CD14-positive monocyte (primary cell): ENCODE data around the gene SYAP1. TPM values are rescaled to one million over a fixed set of nuclear protein-coding genes. Genes with fewer than 3 reads are reported as not detected.

Source experiments
- DNase-seq, 3 donors: peaks; one replicate each; pipeline ENCODE4 v3.0.0-alpha.2; 2011 to 2022
- H2AFZ ChIP-seq: 2 replicates; pipeline ENCODE4 v1.6.0; 2012; ENCODE audit warnings: mild to moderate bottlenecking, low read depth, low read length, inconsistent platforms; ENCODE audit not compliant: insufficient read depth, poor library complexity, severe bottlenecking
- H3K27ac ChIP-seq, 2 donors: 1 replicate in 1 of 2; 2 replicates in 1 of 2; pipeline ENCODE4 v1.5.1; 2012 to 2013; ENCODE audit warnings: low read length in 2 of 2, control low read depth in 1 of 2, inconsistent platforms in 1 of 2, low read depth in 1 of 2, mild to moderate bottlenecking in 1 of 2
- H3K27me3 ChIP-seq, 2 donors: one replicate each; pipeline versions ENCODE4 v1.6.0 to v1.6.1; 2011 to 2013; ENCODE audit warnings: low read length in 2 of 2; ENCODE audit not compliant: control insufficient read depth in 2 of 2, insufficient read depth in 2 of 2
- H3K36me3 ChIP-seq, 2 donors: replicated peaks in 1 of 2; 1 replicate in 1 of 2; 2 replicates in 1 of 2; pipeline versions ENCODE4 v1.5.1 to v1.6.1; 2012 to 2013; ENCODE audit warnings: low read length in 2 of 2, control low read depth in 1 of 2, inconsistent platforms in 1 of 2, mild to moderate bottlenecking in 1 of 2; ENCODE audit not compliant: insufficient read depth in 2 of 2, control insufficient read depth in 1 of 2
- H3K4me1 ChIP-seq, 2 donors: 1 replicate in 1 of 2; 2 replicates in 1 of 2; pipeline versions ENCODE4 v1.5.1 to v1.6.1; 2012 to 2013; ENCODE audit warnings: low read length in 2 of 2, control low read depth in 1 of 2, inconsistent platforms in 1 of 2, mild to moderate bottlenecking in 1 of 2, moderate library complexity in 1 of 2; ENCODE audit not compliant: insufficient read depth in 2 of 2, control insufficient read depth in 1 of 2
- H3K4me2 ChIP-seq: replicated peaks from 2 replicates; pipeline ENCODE3; 2012; ENCODE audit warnings: low read length, moderate library complexity, mild to moderate bottlenecking; ENCODE audit not compliant: poor library complexity, severe bottlenecking; ENCODE audit errors: extremely low read depth
- H3K4me3 ChIP-seq, 3 experiments: fragments of 200-600 bp in 1 of 3; sonication (generic) in 1 of 3; replicated peaks in 1 of 3; 1 replicate in 2 of 3; 2 replicates in 1 of 3; pipeline ENCODE4 v1.5.1; 2011 to 2013; ENCODE audit warnings: low read length in 3 of 3, mild to moderate bottlenecking in 3 of 3, control low read depth in 2 of 3, low read depth in 2 of 3, inconsistent platforms in 1 of 3, moderate library complexity in 1 of 3
- H3K79me2 ChIP-seq: 2 replicates; pipeline ENCODE4 v1.6.0; 2012; ENCODE audit warnings: mild to moderate bottlenecking, control low read depth, inconsistent platforms, low read length, moderate library complexity; ENCODE audit not compliant: insufficient read depth
- H3K9ac ChIP-seq: 2 replicates; pipeline ENCODE4 v1.6.0; 2017; ENCODE audit warnings: low read length, mild to moderate bottlenecking; ENCODE audit not compliant: insufficient read depth, poor library complexity, severe bottlenecking
- H3K9me3 ChIP-seq, 2 donors: replicated peaks in 1 of 2; 1 replicate in 1 of 2; 2 replicates in 1 of 2; pipeline versions ENCODE4 v1.5.1 to v1.6.1; 2012 to 2013; ENCODE audit warnings: low read length in 2 of 2, control low read depth in 1 of 2; ENCODE audit not compliant: control insufficient read depth in 1 of 2, insufficient read depth in 1 of 2
- H4K20me1 ChIP-seq: 2 replicates; pipeline ENCODE4 v1.6.0; 2012; ENCODE audit warnings: mild to moderate bottlenecking, low read length, control low read depth, moderate library complexity; ENCODE audit not compliant: insufficient read depth
- H3K27ac Mint-ChIP-seq, 7 donors: one replicate each; pipeline ENCODE4 v1.8.0; 2020; ENCODE audit warnings: mild to moderate bottlenecking in 7 of 7, mixed read lengths in 7 of 7, moderate library complexity in 6 of 7, inconsistent platforms in 2 of 7
- H3K27me3 Mint-ChIP-seq, 3 donors: one replicate each; pipeline ENCODE4 v1.8.0; 2021 to 2022; ENCODE audit warnings: low read depth in 3 of 3, mild to moderate bottlenecking in 3 of 3, mixed read lengths in 3 of 3, moderate library complexity in 3 of 3, inconsistent platforms in 1 of 3
- H3K36me3 Mint-ChIP-seq, 2 donors: one replicate each; pipeline ENCODE4 v1.8.0; 2020; ENCODE audit warnings: mixed read lengths in 2 of 2, inconsistent platforms in 1 of 2, mild to moderate bottlenecking in 1 of 2
- H3K4me1 Mint-ChIP-seq: one replicate; pipeline ENCODE4 v1.8.0; 2020; ENCODE audit warnings: mild to moderate bottlenecking, mixed read lengths
- H3K4me3 Mint-ChIP-seq, 2 donors: one replicate each; pipeline ENCODE4 v1.8.0; 2020; ENCODE audit warnings: mild to moderate bottlenecking in 2 of 2, mixed read lengths in 2 of 2, moderate library complexity in 1 of 2
- H3K9me3 Mint-ChIP-seq, 7 donors: one replicate each; pipeline ENCODE4 v1.8.0; 2020 to 2022; ENCODE audit warnings: mixed read lengths in 7 of 7, mild to moderate bottlenecking in 6 of 7, moderate library complexity in 6 of 7, inconsistent platforms in 2 of 7
- WGBS: methylation state at CpG from one replicate; pipeline ENCODE4 v1.1.5; 2013; ENCODE audit warnings: missing lambda C conversion rate; ENCODE audit not compliant: insufficient coverage; 5-methylcytosine and 5-hydroxymethylcytosine counted together
- intact Hi-C, 2 donors: fragments of 100-400 bp; cut with micrococcal nuclease; formaldehyde crosslinking; loops; one replicate each; pipeline versions ENCODE4 v1.15.0 to v1.15.1; 2023
- polyA plus RNA-seq, 3 donors: library from polyadenylated mRNA; depleted of rRNA in 1 of 3; unstranded in 2 of 3; stranded (reverse) in 1 of 3; fragments of 300-500 nt in 2 of 3; fragments of >200 nt in 1 of 3; fragmentation: Illumina TruSeq in 2 of 3; gene quantifications; 1 replicate in 2 of 3; 2 replicates in 1 of 3; pipeline ENCODE4 v1.2.3, GENCODE V29; 2012 to 2021
- TF ChIP-seq, protein P1 (sequence below): fragments of 200-600 bp; IDR thresholded peaks from one replicate; pipeline ENCODE4 v1.8.0; 2022; ENCODE audit warnings: antibody characterized with exemption, mild to moderate bottlenecking

Gene SYAP1
- polyA plus RNA-seq, 3 donors: 4.2 to 9.0 (median 7.1) TPM

DNA sequence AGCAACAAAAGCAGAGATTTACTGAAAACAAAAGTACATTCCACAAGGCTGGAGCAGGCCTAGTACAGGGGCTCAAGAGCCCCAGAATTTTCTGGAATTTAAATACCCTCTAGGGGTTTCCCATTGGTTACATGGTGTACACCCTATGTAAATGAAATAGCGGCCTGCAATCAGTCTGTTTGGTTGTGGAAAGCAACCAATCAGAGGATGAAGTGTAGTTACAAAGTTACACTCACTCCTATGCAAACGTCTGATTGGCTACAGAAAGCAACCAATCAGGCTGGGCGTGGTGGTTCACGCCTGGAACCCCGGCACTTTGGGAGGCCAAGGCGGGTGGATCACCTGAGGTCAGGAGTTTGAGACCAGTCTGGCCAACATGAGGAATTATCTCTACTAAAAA lies 53.0 kb downstream of the SYAP1 start:
- H3K4me1 ChIP-seq: no peaks in the 10 kb centered on the region
- intact Hi-C loops: no loop called here
- H4K20me1 ChIP-seq: no peaks in the 10 kb centered on the region
- no peak overlapping the region for H3K4me2 ChIP-seq
- no peak overlapping the region for H3K27ac ChIP-seq
- TF ChIP-seq, protein P1, sequence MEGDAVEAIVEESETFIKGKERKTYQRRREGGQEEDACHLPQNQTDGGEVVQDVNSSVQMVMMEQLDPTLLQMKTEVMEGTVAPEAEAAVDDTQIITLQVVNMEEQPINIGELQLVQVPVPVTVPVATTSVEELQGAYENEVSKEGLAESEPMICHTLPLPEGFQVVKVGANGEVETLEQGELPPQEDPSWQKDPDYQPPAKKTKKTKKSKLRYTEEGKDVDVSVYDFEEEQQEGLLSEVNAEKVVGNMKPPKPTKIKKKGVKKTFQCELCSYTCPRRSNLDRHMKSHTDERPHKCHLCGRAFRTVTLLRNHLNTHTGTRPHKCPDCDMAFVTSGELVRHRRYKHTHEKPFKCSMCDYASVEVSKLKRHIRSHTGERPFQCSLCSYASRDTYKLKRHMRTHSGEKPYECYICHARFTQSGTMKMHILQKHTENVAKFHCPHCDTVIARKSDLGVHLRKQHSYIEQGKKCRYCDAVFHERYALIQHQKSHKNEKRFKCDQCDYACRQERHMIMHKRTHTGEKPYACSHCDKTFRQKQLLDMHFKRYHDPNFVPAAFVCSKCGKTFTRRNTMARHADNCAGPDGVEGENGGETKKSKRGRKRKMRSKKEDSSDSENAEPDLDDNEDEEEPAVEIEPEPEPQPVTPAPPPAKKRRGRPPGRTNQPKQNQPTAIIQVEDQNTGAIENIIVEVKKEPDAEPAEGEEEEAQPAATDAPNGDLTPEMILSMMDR: no peak
- H3K9me3 Mint-ChIP-seq: peaks cover 0 to 16% (median 6%) of the 10 kb centered on the region in 7 donors
- H3K4me3 Mint-ChIP-seq: no peak overlapping the region
- H3K36me3 Mint-ChIP-seq: no peaks in the 10 kb centered on the region
- no peak overlapping the region for H2AFZ ChIP-seq
- no peak overlapping the region for H3K27ac Mint-ChIP-seq
- no peak overlapping the region for H3K4me3 ChIP-seq
- no peaks in the 10 kb centered on the region for H3K9me3 ChIP-seq
- no peak overlapping the region for H3K9ac ChIP-seq
- no peaks in the 10 kb centered on the region for H3K79me2 ChIP-seq
- H3K4me1 Mint-ChIP-seq: peaks cover 3% of the 10 kb centered on the region
- H3K36me3 ChIP-seq: no peaks in the 10 kb centered on the region
- H3K27me3 Mint-ChIP-seq: peaks cover 0 to 30% (median 0%) of the 10 kb centered on the region in 3 donors
- DNase-seq: no peak
- peaks cover 0 to 3% of the 10 kb centered on the region in 2 donors for H3K27me3 ChIP-seq
- WGBS: 100% methylated on average over 1 of the region's 6 CpGs

- H3K36me3 Mint-ChIP-seq: no peaks in the 10 kb centered on the region
- no peaks in the 10 kb centered on the region for H3K9me3 ChIP-seq
- intact Hi-C loops: no loop called here
Measured at GRCh38 chrX:16774746-16775145, 55.3 kb downstream of the SYAP1 start.

More at GRCh38 chrX:16774746-16775145, 55.3 kb downstream of the SYAP1 start:
- H3K79me2 ChIP-seq: no peaks in the 10 kb centered on the region
- H3K36me3 ChIP-seq: no peaks in the 10 kb centered on the region
- no peaks in the 10 kb centered on the region for H3K4me1 ChIP-seq
- TF ChIP-seq, protein P1: no peak
- H3K27ac ChIP-seq: no peak overlapping the region
- H3K9ac ChIP-seq: no peak overlapping the region
- Mint-ChIP-seq H3K4me1 (peaks cover 3% of the 10 kb centered on the region), H3K4me3 (no peak overlapping the region), H3K9me3 (peaks cover 0 to 11% (median 4%) of the 10 kb centered on the region in 7 donors), H3K27me3 (peaks cover 0 to 24% (median 1%) of the 10 kb centered on the region in 3 donors), H3K27ac (no peak overlapping the region)
- peaks cover 0 to 3% of the 10 kb centered on the region in 2 donors for H3K27me3 ChIP-seq
- no peaks in the 10 kb centered on the region for H4K20me1 ChIP-seq
- H2AFZ ChIP-seq: no peak overlapping the region
- H3K4me3 ChIP-seq: no peak overlapping the region
- WGBS: no CpG with 5 or more reads among the region's 2 CpGs
- no peak for DNase-seq
- no peak overlapping the region for H3K4me2 ChIP-seq
